NCI-H2196 treated with DMSO at 0.1 percent for 48 hours (cell line): Measurements from ENCODE around the gene HES1.
"Not testable (repeated sequence)": the region's sequence is repeated elsewhere in the genome, so short reads cannot be mapped to it uniquely, and the experiment has no call there.

ENCODE experiments used
- DNase-seq: peaks from one replicate; lab custom pipeline; 2025; ENCODE audit not compliant: unreplicated experiment; lab: John Stamatoyannopoulos, UW

The HES1 gene

DNA sequence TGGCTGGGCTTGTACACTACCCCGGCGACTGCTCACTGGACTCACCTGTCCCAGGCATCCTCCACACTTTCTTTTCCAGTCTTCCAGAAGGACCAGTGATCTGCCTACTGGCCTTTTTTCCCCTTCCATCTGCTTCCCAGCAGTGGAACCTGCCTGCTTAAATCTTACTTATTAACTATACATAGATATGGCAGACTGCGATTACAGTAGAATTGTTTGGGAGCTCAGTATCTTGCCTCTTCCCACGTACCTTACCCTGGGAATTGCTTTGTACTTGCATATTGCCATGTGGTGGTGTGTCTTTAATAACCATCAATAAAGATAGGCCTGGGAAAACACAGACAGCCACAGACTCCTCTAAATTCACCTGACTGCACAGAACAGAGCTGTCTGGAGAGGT, 11.8 kb upstream of the HES1 start:
- DNase-seq = no peak

DNA sequence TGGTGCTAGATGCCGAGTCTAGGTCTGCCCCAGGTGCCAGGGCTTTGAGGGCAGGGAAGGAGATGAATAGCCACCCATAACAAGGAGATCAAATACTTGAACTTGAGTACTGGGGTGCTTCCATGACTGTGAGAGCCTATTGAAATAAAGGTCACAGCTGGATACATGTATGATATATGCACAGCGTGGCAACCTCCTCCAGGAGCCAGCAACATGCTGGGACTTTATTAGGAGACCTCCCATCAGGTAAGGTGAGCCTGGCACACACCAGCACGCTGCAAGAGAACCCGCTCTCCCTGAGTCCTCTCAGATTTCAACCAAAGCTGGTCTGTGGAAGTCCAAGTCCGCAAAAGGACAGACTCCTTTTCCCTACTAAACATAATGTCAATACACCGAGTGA, 10.5 kb upstream of the HES1 start:
- no peak for DNase-seq

DNA sequence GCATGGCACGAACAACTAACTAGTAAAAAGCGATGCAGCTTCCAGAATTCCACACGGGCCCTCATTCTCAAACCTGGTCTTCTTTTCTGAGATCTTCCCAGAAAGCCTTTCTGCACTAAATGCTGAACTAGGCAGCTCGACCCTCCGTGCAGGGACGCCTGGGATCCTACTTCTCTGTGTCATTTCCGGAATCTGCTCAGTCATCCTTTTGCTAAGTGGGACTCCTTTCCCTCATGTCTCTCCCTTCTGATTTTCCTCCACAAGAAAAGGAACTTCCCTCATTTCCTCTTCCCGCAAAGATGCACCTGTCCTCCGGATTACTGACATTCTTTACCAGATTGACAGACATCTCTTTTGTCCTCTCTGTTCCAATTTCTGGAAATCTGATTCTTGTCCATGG, 9.2 kb upstream of the HES1 start:
- DNase-seq = no peak

DNA sequence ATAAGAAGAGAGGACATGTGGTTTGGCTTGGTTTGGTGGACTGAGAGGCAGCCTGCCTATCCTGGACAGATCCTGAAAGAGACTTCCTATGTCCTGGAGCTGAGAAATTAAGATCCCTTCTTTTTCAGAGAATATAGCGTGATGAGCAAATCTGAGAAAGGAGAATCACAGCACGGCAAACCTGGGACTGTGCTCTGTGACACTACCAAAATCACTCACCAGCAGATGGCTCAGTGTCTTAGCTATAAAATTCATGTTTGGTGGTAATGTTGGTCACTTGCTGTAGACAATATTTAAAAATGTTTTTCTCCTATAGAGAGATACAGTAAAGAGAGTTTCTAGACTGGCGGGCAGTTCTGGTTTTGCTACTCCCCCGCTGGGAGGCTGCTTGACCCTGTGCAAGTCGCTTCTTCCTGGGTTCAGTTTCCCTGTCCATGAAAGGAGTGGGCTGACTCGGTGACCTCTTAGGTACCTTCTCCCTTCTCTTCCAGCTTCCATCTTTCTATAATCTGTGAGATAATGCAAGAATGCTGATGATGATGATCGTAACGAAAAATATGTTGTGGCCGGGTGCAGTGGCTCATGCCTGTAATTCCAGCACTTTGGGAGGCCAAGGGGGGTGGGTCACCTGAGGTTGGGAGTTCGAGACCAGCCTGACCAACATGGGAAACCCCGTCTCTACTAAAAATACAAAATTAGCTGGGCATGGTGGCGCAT, 7.6 kb upstream of the HES1 start:
- DNase-seq = no peak

DNA sequence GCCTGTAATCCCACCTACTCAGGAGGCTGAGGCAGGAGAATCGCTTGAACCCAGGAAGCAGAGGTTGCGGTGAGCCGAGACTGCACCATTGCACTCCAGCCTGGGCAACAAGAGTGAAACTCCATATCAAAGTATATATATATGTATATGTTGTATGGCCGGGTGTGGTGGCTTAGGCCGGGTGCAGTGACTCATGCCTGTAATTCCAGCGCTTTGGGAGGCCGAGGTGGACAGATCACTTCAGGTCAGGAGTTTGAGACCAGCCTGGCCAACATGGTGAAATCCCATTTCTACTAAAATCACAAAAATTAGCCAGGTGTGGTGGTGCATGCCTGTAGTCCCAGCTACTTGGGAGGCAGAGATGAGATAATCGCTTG, 7.0 kb upstream of the HES1 start:
- DNase-seq = not testable (repeated sequence)

DNA sequence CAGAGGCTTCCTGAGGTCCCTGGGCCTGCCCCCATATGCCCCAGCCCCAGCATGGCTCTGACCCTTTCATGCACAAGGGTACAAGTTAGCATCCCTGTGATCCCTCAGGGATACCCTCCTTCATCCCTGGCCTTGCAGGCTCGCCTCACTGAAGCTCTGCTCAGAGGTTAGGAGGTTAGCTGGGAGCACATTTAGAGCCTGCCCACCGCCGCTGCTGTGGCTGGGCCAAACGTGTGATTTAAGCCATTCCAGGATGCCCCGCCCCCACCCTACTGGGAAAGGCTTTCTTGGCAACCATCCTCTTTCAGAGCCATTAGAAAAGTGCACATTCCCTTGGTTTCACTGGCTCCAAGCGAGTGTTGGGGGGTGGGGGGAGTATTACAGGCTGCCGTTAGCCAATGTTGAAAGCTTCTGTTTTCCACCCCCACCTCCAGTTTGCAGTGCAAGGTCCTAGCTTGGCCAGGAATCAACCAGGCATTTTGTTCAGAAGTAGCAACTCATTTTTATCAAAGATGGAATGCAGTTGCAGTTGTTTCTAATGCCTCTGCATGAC, 6.3 kb upstream of the HES1 start:
- no peak for DNase-seq

DNA sequence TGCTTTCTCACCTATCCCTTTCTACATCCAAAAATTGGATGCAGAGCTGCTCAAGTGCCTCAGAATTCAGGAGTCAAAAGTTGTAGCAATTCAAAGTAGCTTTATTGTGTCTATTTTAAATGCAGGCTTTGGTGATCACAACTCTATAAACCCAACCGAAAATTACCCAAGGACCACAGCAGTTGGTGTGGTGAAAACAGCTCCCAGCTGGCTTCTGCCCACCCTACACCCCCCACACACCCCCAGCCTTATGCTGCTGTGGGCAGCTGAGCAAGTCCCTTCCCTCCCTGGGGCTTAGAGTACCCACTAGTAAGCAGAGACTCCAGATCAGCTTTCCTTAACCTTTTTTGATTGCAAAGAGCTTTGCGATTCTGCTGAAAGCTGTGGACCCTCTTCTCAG, 5.8 kb upstream of the HES1 start:
- no peak for DNase-seq

DNA sequence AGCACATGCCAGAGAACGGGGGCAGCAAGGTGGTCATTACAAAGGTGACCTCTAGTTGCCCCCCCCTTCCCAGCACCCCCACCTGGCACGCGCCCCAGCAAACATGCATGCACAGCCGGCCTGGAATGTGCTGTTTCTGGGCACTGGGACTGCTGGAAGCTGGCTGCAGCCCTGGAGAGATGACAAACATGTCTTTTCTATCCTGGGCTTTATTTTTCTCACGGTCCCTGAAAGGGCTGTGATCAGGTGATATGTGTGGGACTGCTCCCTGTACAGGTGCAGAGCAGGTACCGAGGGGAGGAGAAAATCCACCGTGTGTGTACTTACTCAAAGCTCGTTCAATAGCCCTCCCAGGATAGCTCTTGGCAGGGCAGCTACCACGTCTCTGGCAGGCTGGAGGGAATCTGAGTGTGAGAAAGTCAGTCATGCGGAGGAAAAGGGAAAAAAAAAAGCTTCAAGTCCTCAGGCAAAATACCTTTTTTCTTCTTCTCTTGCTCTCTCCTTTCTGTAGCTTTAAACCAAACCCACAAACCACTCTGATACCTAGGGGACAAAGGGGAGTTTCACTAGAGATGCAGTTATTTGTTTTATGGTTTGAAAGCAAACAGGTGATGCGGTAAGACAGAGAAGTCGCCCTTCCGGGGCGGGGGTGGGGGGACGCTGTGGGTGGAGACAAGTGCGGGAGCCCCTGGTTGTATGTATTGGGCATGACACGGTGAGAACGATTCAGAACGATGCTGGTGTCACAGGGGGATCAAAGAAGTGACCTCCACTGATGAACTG, 5.0 kb upstream of the HES1 start:
- peak; percentile 88 for DNase-seq

DNA sequence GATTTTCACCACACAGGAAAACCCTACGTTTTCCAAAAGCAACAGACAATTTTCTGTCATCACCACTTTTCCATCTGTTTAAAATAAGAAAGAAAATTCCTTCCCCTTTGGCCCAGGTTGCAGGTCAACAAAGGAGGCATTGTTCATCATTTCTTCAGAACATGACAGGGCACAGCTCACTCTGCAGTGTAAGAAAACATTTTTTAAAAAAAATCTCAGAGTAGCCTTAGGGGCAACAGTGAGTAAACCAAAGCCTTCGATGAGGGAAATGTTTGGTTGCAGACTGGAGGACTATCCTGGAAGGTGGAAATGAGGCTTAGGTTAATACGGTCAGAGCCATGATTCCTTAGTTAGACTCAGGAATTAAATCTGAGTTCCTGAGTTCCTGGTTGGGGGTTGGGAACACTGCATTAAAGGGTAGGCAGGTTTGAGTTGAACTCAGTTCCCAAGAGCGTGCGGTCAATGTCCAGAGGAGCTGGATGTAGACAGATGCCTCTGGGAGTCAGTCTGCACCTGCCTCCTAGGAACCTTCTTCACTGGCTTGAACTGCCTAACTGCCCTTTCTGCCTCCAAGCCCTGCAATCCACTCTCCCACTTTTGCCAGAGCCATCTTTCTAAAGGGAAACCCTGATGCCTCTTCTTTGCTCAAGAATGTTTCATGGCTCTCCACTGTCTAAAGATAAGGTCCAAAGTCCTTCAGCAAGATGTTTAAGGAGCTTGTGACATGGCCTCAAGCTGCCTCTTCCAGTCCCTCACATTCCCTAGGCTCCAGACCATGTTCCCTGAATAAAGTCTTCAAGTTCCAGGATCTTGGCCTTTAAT, 3.3 kb upstream of the HES1 start:
- DNase-seq = no peak

DNA sequence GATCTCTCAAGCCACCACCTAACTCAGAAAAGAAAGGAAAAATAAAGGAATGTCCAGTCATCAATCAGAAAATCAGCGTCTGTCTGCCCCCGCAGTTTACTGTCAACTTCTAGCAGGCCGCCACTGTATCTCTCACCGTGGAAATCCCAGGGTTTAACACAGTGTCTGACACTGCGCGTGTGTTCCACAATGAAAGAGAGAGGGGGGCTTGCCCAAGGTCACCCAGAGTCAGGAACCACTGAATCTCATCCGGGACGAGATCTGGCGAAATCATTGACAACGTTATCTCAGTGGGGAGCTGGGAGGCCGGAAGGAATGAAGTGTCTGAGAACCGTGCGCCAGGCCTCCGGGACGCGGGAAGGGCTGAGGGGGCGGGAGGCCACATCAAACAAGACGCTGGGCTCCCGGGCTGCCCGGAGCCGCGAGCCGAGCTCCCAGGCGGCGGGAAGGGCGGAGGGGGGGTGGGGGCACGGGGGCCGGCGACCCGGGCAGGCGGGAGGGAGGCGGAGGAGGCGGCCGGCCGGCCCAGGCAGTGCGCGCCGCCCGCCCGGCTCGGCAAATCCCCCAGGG, 2.2 kb upstream of the HES1 start:
- peak; percentile 68 for DNase-seq

DNA sequence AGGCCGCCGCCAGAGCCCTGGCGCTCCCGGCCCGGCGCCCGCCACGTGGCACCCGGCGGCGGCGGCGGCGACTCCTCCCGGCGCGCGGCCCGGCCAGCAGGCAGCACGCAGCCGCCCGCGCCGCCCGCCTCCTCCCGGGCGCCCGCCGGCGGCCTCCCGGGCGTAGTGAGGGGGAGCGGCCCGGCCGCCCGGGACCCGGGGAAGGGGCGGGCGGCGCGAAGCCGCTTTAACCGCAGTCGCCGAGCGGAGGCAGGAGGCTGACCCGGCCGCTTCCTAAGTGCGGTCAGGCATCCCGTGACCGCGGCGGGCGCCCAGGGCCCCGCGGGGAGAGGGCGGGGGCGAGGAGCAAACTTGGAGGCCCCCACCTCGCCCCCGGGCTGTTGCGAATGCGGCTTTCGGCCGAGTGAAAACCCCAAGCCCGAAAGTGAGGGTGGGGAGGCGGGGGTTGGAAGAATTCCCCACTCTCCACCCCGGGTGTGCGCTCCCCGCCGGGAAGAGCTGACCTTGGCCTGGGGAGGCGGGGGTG, 1.7 kb upstream of the HES1 start:
- peak; percentile 83 for DNase-seq

DNA sequence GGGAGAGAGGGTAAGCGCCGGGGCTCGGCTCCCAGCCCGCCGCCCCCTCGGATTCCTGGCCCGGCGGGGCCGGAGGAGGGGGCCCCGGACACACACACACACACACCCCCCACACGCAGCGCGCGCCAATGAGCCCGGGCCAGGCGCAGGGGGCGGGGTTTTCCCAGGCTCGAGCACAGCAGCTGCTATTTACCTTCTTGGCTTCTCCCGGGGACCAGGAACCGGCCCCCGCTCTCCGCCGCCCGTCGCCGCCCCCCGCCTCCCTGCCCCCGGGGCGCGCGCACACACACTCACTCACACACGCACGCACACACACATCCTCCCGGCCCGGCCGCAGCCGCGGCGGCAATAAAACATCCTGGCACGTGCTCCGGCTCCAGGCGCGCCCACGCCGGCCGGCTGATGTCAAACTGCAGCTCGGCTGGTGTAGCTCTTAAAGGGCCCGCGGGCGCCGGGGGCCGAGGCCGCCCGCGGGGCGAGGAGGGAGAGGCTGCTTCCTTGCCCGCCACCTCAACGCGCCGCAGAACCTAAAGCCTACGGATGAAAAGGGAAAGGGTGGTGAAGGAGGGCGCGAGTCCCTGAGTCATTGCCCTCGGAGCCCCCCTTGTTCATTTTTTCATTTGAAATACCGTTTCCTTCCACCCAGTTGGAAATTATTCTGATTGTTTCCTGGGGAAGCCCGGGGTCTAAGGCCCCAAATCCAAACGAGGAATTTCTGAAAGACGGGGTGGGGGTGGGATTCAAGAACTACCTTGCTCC, 1.0 kb upstream of the HES1 start:
- DNase-seq = peak; percentile 100

DNA sequence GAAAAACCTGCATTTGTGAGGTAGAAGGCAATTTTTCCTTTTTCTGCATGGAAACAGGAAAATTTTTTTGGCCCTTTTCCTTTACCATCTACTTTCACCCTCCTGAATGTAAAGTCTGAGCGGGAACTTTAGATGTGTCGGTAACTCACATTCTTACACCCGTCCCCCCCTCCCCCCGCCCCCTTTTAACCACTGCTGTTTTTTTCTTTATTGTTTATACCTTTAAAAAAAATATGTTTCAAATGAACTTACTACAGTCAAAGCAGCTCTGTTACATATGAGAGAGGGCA, 487 bp upstream of the HES1 start:
- no peak for DNase-seq

DNA sequence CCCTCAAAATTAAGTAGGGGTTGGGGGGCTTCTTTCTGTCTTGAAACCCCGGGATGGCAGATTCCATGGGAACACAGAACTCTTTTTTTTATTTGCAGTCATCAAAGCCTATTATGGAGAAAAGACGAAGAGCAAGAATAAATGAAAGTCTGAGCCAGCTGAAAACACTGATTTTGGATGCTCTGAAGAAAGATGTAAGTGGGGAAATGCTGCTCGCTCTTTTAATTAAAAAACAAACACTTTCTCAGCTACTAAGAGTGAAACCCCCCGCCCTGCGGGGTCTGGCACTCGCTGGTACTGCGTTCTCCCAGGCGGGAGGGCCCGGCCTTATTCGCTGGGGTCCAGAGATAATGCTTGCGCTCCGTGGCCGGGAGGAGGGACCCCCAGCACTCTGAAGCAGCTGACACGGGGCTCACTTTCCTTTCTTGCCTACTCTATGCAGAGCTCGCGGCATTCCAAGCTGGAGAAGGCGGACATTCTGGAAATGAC, 615 bp downstream of the HES1 start:
- DNase-seq = no peak

DNA sequence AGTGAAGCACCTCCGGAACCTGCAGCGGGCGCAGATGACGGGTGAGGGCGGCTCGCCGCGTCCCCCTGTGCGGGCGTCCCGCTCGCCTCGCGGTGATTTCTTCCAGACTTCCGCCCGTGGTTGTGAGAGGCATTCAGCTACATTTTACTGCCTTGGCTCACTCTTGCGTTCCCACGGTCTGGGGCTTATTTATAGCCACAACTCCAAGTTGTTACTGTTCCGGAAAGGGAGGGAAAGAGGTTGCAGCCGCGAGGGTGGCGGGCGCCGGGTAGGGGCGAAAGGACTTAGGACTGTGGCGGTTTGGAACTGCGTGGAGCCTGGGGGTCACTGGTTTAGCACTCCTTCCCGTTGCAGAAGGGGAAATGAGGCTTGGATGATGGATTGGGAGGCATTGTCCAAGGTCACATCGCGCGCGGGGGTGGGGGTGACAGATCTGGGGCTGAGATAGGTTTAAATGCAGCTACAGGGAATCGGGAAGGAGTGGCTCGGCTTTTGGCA, 1.1 kb downstream of the HES1 start:
- no peak for DNase-seq

DNA sequence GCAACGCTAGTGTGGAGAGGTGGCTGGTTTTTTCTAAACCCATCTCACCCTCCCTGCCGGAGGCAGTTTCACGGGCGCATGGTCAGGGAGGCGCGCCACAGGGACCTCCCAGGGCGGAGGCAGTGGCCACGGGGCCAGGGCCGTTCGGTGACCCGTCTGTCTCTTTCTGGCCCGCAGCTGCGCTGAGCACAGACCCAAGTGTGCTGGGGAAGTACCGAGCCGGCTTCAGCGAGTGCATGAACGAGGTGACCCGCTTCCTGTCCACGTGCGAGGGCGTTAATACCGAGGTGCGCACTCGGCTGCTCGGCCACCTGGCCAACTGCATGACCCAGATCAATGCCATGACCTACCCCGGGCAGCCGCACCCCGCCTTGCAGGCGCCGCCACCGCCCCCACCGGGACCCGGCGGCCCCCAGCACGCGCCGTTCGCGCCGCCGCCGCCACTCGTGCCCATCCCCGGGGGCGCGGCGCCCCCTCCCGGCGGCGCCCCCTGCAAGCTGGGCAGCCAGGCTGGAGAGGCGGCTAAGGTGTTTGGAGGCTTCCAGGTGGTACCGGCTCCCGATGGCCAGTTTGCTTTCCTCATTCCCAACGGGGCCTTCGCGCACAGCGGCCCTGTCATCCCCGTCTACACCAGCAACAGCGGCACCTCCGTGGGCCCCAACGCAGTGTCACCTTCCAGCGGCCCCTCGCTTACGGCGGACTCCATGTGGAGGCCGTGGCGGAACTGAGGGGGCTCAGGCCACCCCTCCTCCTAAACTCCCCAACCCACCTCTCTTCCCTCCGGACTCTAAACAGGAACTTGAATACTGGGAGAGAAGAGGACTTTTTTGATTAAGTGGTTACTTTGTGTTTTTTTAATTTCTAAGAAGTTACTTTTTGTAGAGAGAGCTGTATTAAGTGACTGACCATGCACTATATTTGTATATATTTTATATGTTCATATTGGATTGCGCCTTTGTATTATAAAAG, 1.8 kb downstream of the HES1 start:
- peak; percentile 87 for DNase-seq

DNA sequence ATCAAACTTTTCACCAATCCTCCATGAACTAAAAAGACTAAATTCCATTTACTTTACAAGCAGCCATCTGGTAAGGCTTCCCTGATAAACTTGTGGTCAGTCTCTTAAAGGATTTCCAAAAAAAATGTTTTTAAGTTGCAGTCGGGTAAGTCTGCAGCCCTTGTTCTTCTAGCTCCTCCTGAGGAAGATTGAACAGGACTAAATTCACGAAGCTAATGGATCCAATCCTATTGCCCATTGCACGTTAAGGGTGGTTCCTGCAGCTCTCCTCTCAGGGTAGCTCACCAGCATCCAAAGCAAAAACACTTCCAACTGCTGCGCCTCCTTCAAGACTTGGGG, 2.8 kb downstream of the HES1 start:
- DNase-seq = peak; percentile 74

DNA sequence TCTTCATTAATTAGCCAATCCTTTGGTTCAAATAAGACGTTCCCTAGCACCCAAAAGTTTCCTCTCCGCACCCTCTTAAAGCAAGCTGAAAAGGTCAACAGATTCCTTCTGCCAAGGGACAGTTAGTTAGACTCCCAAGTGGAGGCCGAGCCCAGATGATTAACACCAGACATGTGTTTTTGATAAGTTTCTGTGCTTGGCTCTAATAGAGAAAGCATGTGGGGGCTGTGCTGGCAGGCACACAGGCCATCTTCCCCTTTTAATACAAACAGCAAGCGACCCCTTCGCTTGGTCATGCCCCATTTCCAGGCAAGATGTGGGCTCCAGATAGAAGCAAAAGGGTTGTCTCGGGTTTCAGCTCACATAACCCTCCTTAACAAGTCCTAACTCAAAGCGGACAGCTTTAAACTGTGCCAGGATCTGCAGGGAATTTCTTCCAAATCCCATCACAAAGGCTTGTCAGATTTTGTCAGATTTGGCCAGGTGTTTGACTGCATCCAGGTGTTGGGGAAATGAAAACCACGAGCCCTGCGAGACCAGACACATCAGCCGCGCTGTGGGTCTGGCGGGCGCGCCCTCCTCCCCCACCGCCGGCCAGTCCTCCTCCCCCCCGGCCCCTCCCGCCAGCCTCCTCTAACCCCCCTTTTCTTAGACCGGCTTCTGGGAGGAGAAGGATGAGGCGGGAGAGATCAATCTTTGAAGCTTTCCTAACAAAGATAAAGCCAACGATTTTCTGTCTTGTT, 3.3 kb downstream of the HES1 start:
- DNase-seq = peak; percentile 88
